ENCODE data around the gene CEND1. TPM values are rescaled to one million over a fixed set of nuclear protein-coding genes. Genes with fewer than 3 reads are reported as not detected.

CEND1 gene
- polyA plus RNA-seq, 1 of the 3 experiments (the other 2 are of a cell fraction): 3.6 TPM

DNA sequence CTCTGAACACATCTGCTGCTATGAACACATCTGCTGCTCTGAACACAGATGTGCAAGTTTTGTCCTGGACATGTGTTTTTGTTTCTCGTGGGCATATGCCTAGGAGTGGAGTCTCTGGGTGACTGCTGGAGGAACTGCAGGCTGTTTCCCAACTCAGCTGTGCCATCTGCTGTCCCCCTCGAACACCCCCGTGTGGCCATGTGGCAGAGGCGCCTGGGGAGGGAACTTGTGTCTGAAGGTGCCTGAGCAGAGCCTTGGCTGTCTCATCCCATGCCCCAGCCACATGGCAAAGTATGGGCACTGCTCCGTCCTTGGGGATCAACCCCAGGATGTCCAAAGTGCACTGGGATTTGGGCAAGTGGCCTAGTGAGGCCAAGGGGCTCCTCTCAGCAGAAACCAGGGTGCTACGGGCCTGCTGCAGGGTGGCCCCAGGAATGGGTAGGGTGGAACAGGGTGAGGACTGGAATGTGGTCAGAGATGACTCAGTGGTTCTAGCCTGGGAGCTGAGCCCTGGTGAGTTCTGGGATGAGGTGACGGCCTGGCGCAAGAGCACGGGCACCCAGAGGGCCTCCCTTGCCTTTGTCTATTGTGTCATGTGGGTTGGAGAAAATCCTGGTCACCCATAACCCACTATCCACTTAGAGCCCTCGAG, 27.3 kb downstream of the CEND1 start:
- Histone ChIP-seq H3K27ac (ENCODE audit: low read depth in 2 of 2, low read length in 1 of 2) (peak overlapping the region; percentile 39 to 47; a peak in 3 of 4 replicates), H3K36me3 (replicated peaks in 1 of 2; ENCODE audit: control insufficient read depth in 1 of 2, insufficient read depth in 2 of 2, low read length in 1 of 2) (peaks cover 22 to 42% of the 10 kb centered on the region in 2 experiments)
- TF ChIP-seq, protein P1, sequence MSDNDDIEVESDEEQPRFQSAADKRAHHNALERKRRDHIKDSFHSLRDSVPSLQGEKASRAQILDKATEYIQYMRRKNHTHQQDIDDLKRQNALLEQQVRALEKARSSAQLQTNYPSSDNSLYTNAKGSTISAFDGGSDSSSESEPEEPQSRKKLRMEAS (IDR thresholded peaks at IDR 0.05; ENCODE audit: low read depth): peak; percentile 28; the same call in 1 of the 2 replicates
- TF ChIP-seq JUND (IDR thresholded peaks at IDR 0.05): no peak
- TF ChIP-seq FOSL2 (IDR thresholded peaks at IDR 0.05; ENCODE audit: borderline replicate concordance, low read depth): peak; percentile 32; the same call in 1 of the 2 replicates
- TF ChIP-seq, protein P2, sequence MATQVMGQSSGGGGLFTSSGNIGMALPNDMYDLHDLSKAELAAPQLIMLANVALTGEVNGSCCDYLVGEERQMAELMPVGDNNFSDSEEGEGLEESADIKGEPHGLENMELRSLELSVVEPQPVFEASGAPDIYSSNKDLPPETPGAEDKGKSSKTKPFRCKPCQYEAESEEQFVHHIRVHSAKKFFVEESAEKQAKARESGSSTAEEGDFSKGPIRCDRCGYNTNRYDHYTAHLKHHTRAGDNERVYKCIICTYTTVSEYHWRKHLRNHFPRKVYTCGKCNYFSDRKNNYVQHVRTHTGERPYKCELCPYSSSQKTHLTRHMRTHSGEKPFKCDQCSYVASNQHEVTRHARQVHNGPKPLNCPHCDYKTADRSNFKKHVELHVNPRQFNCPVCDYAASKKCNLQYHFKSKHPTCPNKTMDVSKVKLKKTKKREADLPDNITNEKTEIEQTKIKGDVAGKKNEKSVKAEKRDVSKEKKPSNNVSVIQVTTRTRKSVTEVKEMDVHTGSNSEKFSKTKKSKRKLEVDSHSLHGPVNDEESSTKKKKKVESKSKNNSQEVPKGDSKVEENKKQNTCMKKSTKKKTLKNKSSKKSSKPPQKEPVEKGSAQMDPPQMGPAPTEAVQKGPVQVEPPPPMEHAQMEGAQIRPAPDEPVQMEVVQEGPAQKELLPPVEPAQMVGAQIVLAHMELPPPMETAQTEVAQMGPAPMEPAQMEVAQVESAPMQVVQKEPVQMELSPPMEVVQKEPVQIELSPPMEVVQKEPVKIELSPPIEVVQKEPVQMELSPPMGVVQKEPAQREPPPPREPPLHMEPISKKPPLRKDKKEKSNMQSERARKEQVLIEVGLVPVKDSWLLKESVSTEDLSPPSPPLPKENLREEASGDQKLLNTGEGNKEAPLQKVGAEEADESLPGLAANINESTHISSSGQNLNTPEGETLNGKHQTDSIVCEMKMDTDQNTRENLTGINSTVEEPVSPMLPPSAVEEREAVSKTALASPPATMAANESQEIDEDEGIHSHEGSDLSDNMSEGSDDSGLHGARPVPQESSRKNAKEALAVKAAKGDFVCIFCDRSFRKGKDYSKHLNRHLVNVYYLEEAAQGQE (IDR thresholded peaks at IDR 0.05; ENCODE audit: low read depth, low read length): no peak
- peak; percentile 89; the same call in 1 of the 2 replicates for TF ChIP-seq MXI1 (IDR thresholded peaks at IDR 0.05; ENCODE audit: low read depth, low read length)
- TF ChIP-seq GATA2 (CRISPR knock-in tag; IDR thresholded peaks at IDR 0.05): no peak
- TF ChIP-seq RXRA (IDR thresholded peaks at IDR 0.05; ENCODE audit: borderline replicate concordance, low read depth): no peak
- TF ChIP-seq FOXM1 (IDR thresholded peaks at IDR 0.05; ENCODE audit: low read depth): no peak
- TF ChIP-seq NFIC (IDR thresholded peaks at IDR 0.05; ENCODE audit: borderline replicate concordance): no peak
- TF ChIP-seq CHD2 (IDR thresholded peaks at IDR 0.05; ENCODE audit: low read length, partially characterized antibody): peak; percentile 54
- TF ChIP-seq, protein P3, sequence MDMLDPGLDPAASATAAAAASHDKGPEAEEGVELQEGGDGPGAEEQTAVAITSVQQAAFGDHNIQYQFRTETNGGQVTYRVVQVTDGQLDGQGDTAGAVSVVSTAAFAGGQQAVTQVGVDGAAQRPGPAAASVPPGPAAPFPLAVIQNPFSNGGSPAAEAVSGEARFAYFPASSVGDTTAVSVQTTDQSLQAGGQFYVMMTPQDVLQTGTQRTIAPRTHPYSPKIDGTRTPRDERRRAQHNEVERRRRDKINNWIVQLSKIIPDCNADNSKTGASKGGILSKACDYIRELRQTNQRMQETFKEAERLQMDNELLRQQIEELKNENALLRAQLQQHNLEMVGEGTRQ (IDR thresholded peaks at IDR 0.05; ENCODE audit: borderline replicate concordance, low read depth, low read length): no peak
- no peak for TF ChIP-seq EZH2phosphoT487 (IDR thresholded peaks at IDR 0.05; ENCODE audit: borderline replicate concordance, low read depth)
- TF ChIP-seq SIN3A (IDR thresholded peaks at IDR 0.05; ENCODE audit: borderline replicate concordance, low read depth, low read length): no peak
- no peak for TF ChIP-seq TAF1 (IDR thresholded peaks at IDR 0.05; ENCODE audit: borderline replicate concordance, low read depth, low read length)
- peak in 1 of 2 experiments; percentile 24; a peak in 1 of 4 replicates for TF ChIP-seq EP300 (IDR thresholded peaks at IDR 0.05; ENCODE audit: borderline replicate concordance in 1 of 2, low read depth in 1 of 2, low read length in 1 of 2)
- TF ChIP-seq GABPA (IDR thresholded peaks at IDR 0.05; ENCODE audit: low read depth): no peak
- TF ChIP-seq ELF1 (IDR thresholded peaks at IDR 0.05): no peak
- no peak for TF ChIP-seq RFX5 (IDR thresholded peaks at IDR 0.05; ENCODE audit: low read length)
- TF ChIP-seq, protein P4, sequence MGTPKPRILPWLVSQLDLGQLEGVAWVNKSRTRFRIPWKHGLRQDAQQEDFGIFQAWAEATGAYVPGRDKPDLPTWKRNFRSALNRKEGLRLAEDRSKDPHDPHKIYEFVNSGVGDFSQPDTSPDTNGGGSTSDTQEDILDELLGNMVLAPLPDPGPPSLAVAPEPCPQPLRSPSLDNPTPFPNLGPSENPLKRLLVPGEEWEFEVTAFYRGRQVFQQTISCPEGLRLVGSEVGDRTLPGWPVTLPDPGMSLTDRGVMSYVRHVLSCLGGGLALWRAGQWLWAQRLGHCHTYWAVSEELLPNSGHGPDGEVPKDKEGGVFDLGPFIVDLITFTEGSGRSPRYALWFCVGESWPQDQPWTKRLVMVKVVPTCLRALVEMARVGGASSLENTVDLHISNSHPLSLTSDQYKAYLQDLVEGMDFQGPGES (IDR thresholded peaks at IDR 0.05; ENCODE audit: low read depth, low read length): no peak
- TF ChIP-seq RCOR1 (IDR thresholded peaks at IDR 0.05; ENCODE audit: low read length): 0 out of 2 replicates have a peak, but pooled peaks have one; percentile 46
- no peak for TF ChIP-seq YY1 (IDR thresholded peaks at IDR 0.05; ENCODE audit: low read depth)
- TF ChIP-seq, protein P5, sequence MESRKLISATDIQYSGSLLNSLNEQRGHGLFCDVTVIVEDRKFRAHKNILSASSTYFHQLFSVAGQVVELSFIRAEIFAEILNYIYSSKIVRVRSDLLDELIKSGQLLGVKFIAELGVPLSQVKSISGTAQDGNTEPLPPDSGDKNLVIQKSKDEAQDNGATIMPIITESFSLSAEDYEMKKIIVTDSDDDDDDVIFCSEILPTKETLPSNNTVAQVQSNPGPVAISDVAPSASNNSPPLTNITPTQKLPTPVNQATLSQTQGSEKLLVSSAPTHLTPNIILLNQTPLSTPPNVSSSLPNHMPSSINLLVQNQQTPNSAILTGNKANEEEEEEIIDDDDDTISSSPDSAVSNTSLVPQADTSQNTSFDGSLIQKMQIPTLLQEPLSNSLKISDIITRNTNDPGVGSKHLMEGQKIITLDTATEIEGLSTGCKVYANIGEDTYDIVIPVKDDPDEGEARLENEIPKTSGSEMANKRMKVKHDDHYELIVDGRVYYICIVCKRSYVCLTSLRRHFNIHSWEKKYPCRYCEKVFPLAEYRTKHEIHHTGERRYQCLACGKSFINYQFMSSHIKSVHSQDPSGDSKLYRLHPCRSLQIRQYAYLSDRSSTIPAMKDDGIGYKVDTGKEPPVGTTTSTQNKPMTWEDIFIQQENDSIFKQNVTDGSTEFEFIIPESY (IDR thresholded peaks at IDR 0.05; ENCODE audit: borderline replicate concordance, low read depth): no peak
- TF ChIP-seq SMC3 (IDR thresholded peaks at IDR 0.05; ENCODE audit: low read depth, low read length): no peak; the same call in 1 of the 2 replicates
- TF ChIP-seq TEAD4 (IDR thresholded peaks at IDR 0.05; ENCODE audit: borderline replicate concordance, insufficient read depth): no peak

More for the DNA sequence above, 27.3 kb downstream of the CEND1 start:
- Histone ChIP-seq H3K9me3 (no peaks in the 10 kb centered on the region), H3K79me2 (ENCODE audit: insufficient read depth) (no peaks in the 10 kb centered on the region), H3K4me3 (ENCODE audit: low read depth in 2 of 2, low read length in 1 of 2) (no peak overlapping the region), H3K4me2 (no peak overlapping the region), H3K9me2 (no peaks in the 10 kb centered on the region), H3F3A (replicated peaks; ENCODE audit: insufficient read depth) (peaks cover 28% of the 10 kb centered on the region), H2AFZ (ENCODE audit: low read depth) (no peak overlapping the region), H3K9ac (no peak overlapping the region), H4K20me1 (ENCODE audit: insufficient read depth) (peaks cover 9% of the 10 kb centered on the region), H3K27me3 (ENCODE audit: insufficient read depth) (no peaks in the 10 kb centered on the region), H3K4me1 (ENCODE audit: control insufficient read depth in 1 of 2, insufficient read depth in 2 of 2, low read depth in 1 of 2, low read length in 1 of 2) (peaks cover 5 to 9% of the 10 kb centered on the region in 2 experiments; a peak in 2 of 4 replicates)
- 83% methylated on average over 1 of the region's 10 CpGs for WGBS (ENCODE audit: low lambda C conversion rate)
- POLR2A ChIA-PET: interaction anchor here (1.1 to 1.4 kb wide), 2 partner anchors 14 to 27 kb away, joined by 3 to 4 read pairs; partner anchors contain the start of gene CEND1
- CTCF ChIA-PET: interaction anchor here (0.7 to 6.3 kb wide), 5 partner anchors 14 to 124 kb away, joined by 3 to 31 read pairs (median 24); partner anchors contain the start of genes GATD1 and TALDO1
- peak; percentile 82 for DNase-seq
